GM12878 (cell line): Measurements from ENCODE around the gene GARS1.

Experiments used
- CHD1 ChIP-seq: IDR thresholded peaks from 2 replicates; pipeline ENCODE4 v1.6.1; 2012; ENCODE audit warnings: low read depth, low read length, improper control_type of control experiment
- EP300 ChIP-seq, 2 experiments: fragments of 150-350 bp in 1 of 2; IDR thresholded peaks; 2 replicates each; pipeline ENCODE4 v1.6.1; 2011 to 2012; ENCODE audit warnings: low read depth in 2 of 2, low read length in 2 of 2, borderline replicate concordance in 1 of 2, improper control_type of control experiment in 1 of 2, inconsistent platforms in 1 of 2; ENCODE audit not compliant: control insufficient read depth in 1 of 2
- ZZZ3 ChIP-seq: IDR thresholded peaks from 2 replicates; pipeline ENCODE4 v1.6.1; 2011; ENCODE audit warnings: low read depth; ENCODE audit not compliant: control insufficient read depth, insufficient read length
- TF ChIP-seq, protein P1 (sequence below): IDR thresholded peaks from 2 replicates; pipeline ENCODE4 v1.6.1; 2012; ENCODE audit warnings: low read length, inconsistent platforms

DNA sequence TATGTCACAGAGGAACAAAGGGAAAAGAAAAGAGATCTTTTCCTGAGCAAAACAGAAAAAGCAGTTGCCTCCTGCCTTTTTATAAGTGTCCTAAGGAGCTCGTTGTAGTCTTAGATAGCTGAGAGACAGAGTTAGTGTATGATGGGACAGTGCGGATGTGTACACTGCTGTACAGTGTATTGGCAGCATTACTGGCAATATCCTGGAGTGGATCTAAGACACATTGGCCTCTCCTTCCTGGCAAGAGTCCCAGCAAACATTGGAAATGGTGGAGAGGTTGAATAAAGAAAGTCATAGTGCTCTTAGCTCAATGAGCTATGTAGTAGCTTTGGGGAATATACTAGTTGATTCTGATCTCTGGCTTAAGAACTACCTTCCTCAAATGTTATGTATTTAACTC lies 22.7 kb downstream of the GARS1 start:
- TF ChIP-seq EP300 (IDR thresholded peaks at IDR 0.05; ENCODE audit: borderline replicate concordance in 1 of 2, control insufficient read depth in 1 of 2, low read depth in 2 of 2, low read length in 2 of 2) = no peak
- TF ChIP-seq, protein P1, sequence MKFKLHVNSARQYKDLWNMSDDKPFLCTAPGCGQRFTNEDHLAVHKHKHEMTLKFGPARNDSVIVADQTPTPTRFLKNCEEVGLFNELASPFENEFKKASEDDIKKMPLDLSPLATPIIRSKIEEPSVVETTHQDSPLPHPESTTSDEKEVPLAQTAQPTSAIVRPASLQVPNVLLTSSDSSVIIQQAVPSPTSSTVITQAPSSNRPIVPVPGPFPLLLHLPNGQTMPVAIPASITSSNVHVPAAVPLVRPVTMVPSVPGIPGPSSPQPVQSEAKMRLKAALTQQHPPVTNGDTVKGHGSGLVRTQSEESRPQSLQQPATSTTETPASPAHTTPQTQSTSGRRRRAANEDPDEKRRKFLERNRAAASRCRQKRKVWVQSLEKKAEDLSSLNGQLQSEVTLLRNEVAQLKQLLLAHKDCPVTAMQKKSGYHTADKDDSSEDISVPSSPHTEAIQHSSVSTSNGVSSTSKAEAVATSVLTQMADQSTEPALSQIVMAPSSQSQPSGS = no peak
- TF ChIP-seq CHD1 = no peak
- TF ChIP-seq ZZZ3 = no peak
